ENCODE measurements around the gene SERPINA4.

SERPINA4 gene, protein sequence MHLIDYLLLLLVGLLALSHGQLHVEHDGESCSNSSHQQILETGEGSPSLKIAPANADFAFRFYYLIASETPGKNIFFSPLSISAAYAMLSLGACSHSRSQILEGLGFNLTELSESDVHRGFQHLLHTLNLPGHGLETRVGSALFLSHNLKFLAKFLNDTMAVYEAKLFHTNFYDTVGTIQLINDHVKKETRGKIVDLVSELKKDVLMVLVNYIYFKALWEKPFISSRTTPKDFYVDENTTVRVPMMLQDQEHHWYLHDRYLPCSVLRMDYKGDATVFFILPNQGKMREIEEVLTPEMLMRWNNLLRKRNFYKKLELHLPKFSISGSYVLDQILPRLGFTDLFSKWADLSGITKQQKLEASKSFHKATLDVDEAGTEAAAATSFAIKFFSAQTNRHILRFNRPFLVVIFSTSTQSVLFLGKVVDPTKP

DNA sequence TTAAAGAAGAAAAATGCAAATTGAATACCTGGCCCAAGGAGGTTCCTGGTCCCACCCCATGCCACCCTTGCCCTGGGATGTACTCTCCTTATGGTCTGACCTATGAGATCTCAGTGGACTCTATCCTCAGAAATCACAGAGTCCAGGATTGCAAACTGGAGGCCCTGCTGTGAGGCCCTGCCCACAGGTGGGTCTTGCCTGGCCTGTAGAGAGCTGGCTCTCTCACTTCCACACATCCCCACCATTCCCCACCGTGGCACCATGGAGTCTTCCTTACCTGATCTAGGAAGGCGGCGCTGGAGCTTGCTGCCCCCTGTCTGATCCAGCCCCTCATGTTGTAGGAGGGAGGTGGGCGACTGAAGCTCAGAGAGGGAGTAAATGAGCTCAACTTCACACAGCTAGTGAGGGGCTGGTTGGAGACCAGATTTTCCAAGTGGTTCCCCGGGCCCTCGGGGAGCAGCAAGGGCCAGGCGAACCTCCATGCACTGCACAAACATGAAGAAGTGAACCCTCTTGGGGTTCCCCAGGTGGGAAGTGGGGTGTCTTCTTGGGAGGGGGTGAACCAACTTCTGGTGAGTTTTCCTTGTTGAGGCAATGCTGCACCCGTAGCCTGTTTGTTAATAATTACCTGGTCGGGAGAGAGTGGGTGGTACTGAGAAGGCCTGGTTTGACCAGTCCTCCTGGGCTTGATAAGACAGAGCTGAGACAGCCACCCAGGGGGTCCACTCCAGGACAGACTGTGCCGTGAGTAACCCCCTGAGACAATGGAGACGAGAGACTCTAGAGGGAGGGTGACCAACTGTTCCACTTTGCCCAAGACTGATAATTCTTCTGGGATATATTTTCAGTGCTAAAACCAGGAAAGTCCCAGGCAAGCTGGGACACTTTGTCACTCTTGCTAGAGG is at the start of gene SERPINA4:
TSS of gene SERPINA4 (plus strand) at position 692 of the 905 bp plus-strand sequence. CDS start 2,041 bp downstream, outside the sequence.
- no peak for DNase-seq (ENCODE audit: low read depth)

DNA sequence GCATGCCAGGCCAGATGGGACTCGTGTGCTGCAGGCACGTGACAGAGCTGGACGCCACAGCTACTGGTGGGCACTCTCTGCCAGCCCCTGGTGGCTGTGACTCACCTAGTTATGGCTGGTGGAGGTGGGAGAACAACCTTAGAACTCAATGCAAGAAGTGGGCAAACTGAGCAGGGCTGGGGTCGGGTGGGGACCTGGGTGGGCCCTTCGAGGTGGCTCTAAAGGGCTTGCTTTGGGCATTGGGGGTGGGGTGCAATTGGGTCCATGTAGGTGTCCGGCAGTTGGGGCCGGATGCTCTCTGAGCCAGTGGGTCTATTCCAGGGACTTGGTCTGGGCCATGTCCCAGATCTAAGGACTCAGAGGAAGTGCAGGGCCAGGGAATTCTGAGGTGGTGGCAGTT is 46.9 kb upstream of the SERPINA4 start:
- no peak for DNase-seq (ENCODE audit: low read depth)

DNA sequence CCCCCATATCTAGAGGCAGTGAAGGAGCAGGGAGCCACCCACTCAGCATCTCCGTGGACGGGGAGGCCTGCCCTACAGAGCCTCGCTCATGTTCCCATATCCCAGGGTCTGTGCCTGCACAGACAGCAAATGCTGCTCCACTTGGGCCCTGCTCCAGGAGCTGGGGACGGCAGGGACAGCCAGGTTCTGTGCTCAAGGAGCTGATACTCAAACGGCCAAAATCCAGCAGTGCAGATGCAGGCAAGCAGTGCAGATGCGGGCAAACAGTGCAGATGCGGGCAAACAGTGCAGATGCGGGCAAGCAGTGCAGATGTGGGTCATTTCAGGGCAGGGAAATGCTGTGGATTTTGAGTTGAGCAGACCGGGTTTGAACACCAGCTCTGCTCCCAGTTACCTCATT is 45.8 kb upstream of the SERPINA4 start:
- DNase-seq (ENCODE audit: low read depth) = no peak

DNA sequence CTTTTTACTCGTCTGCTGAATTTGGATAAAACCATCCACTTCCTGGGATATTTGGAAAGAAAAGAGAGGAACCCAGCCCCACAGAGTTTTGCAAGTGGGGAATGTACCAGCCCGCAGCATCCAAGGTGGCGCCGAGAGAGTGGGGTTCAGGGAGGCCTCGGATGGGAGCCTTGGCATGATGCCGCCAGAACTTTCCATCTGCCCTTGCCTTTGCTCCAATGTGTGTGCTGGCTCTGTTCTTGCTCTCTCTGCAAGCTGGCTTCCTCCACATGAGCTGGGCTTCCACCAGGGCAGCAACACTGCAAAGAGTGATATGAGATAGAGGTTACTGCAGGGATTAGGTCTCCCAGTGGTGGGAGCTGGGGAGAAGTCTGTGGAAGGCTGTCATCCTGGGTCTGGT is 45.4 kb upstream of the SERPINA4 start:
- DNase-seq (ENCODE audit: low read depth) = no peak

DNA sequence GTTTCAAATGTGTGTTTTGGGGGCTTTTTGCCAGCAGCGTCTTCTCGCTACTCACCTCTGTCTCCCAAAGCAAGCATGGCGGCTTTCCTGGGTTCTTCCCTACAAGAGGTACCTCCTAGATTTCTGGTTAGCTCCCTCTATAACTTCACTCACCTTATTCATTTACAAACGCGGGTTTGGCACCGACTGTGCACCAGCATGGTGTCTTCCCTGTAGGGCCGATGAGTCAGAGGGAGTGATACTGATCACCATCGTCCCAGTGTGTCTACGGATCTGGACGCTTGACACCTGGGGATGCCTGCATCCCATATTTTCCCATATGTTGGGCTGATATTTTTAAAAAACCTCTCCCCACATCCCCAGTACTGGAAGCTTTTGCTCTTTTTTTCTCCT is 44.0 kb upstream of the SERPINA4 start:
- no peak for DNase-seq (ENCODE audit: low read depth)

DNA sequence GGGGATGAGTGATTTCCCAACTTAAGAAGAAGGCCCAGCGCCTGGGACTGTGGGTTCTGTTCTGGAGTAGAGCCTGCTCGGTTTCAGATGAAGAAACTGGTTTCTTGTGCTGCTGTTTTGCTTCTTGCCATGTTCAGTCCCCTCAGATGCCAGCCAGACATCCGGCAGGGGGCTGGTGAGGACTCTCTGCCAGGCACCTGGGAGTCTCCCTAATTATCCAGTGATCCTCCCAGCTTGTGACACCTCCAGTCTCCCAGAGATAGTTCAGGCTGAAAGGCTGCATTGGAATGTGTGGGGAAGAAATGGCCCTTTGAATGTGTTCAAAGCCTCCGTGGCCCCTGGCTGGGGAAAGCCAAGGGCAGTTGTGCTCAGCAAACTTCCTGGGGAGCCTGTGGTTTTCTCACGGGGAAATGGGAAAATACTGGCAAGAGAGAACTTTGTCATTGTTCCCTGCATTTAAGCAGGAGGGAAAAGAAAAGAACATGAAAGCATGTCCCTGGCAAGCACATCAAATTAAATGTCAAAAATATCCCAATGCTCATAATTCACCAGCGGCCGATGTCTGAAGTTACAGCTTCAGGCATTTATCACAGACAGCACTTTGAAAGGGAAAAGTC is 43.5 kb upstream of the SERPINA4 start:
- no peak for DNase-seq (ENCODE audit: low read depth)

DNA sequence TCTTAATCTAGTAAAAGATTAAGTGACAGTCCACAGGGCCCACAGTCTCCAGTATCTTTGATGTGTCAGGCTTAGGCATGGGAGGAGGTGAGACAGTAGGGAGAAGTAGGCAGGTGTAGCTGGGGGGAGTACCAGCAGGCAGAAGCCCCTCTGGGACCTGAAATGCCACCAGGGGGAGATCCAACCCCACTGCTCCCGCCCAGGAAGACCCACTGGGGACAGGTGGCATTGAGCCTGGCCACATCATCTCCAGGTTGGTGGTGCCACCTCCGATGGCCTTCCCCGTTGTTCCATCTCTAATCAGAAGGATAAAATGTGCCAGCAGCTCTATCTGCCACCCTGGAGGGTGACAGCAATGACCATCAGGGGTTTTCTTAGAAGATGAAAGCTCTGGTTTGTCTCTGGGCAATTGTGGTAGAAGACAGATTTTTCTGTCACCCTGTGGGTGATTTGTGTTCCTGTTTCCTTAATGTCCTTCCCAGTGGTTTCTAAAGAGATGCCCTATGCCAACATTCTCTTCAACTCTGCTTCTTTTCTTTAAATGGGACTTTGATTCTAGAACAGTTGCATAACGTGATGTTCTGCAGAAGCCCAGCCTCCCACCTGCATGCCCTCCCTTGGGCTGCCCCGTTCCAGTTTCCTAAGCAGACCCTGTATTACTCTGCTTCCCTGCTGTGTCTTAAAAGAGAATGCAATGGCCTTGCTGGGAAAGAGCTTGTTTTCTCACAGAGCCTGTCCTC is 39.7 kb upstream of the SERPINA4 start:
- no peak for DNase-seq (ENCODE audit: low read depth)

DNA sequence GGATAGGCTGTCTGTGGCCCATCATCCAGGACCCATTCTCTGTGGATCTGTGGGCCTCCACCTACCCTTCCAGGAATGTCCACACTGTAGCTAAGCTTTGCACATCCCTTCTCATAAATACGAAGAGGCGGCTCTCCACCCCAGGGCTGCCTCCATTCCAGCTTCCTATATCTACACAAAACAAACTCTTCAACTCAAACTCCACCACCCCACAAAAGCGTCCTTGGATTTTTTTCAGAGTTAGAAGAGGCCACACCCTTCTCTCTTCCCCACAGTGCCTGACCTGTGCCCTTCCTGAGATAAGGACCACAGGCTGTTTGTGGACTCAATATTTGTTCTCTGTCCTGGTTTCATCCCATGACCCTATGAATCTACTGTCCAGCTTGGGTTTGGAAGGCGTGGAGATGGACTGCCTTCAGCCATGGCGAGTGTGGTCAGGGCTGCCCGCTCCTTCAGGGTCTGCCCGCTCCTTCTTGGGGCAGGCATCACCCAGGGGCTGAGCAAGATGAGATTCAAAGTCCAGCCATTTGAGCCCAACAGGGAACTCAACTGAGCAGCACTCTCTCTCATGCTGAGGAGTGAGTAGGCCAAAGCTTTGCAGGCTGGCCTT is 39.0 kb upstream of the SERPINA4 start:
- no peak for DNase-seq (ENCODE audit: low read depth)

DNA sequence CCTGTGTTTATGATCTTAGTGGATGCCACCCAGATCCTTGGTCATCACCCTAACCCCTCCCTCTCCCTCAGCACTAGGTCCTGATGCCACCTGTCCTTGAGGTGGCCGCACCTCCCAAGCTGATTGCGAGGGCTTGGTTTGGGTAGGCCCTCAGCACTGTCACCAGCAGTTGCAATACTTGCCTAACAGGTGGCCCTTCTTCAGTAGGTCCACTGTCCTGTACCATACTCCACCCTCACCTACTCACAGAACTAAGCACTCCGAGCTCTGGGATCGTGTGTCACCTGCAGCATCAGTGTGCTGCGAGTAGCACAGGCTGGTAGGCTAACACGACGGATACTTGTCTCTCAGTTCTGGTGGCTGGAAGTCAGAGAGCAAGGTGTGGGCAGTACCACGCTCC is 38.0 kb upstream of the SERPINA4 start:
- no peak for DNase-seq (ENCODE audit: low read depth)

DNA sequence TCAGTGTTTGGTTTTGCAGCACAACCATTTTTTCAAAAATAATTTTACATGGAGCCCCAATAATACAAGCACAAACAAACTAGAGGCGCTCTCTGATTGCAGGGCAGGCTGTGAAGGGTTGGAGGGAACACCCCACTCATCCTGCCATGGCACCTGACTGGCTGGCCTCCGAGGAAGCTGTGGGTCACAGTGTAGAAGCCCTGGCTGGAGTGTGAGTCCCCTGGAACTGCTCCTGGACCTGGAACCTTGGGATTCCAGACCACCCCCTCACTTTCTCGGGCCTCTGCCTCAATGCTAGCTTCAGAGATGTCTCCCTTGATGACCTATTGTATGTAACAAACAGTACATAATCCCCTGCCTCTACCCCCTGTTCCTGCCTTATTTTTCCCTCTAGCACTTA is 37.1 kb upstream of the SERPINA4 start:
- no peak for DNase-seq (ENCODE audit: low read depth)

DNA sequence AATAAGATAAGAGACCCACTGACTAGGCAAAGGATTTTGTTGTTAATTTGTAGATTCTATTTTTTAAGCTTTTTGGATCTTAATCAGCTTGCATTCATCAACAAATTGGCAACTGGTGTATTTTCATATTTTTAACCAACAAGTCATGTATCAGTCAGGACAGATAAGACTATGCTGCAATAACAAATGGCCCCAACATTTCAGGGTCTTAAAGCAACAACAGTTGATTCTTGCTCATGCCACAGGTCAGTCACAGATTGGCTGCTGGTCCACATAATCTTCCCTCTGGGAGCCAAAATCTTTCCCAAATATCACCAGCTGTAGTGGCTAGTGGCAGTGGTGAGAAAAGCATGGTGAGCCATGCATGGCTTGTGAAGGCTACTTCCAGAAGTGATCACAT is 30.1 kb upstream of the SERPINA4 start:
- DNase-seq (ENCODE audit: low read depth) = no peak

DNA sequence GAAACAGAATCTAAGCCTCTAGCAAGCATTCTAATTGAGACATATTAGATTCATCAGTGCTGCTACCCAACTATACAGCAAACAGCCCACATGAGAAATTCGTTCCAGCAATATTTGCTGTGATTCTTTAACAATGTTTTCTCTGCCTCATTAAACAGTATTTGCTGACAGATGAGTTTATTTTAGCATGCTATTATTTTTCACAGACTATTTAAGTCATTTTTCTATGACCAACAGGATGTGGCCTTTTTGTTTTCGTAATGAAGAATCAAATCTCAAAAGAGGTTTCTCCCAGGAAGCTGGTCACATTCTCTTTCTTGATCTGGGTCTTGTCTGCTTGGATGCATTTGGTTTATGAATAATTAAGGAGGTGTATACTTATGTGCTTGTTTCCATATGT is 28.8 kb upstream of the SERPINA4 start:
- DNase-seq (ENCODE audit: low read depth) = no peak

DNA sequence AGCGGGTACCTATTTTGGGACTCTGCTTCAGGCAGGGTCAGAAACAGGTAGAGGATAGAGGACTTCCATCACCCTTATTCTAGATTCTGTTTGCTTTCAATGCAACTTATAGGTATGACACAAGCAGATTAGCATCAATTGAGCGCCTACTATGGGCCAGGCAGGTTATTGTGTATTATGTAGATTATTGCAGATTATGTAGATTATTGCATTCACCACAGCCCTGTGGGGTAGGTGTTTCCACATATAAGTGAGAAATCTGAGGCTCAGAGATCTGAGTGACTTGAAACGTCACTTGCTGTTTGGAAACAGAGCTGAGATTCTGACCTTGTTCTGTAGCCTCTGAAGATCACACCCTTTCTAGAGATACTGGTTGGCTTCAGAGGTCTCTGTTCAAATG is 25.7 kb upstream of the SERPINA4 start:
- no peak for DNase-seq (ENCODE audit: low read depth)

DNA sequence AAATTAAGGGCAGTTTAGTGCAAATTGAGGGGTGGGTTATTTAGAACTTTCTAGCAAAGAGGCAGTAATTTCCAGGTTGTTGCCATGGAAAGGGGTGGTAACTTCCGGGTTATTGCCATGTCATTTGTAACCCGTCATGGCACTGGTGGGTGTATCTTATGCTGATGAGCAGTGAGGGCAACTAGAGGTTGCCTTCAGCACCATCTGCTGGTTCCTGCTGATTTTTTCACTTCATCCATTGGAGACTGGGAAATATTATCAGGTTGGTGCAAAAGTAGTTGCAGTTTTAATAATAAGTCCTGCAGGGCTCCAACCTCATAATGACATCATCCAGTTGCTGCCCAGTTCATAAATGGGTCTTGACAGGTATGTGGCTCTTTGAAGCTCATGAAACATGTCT is 24.4 kb upstream of the SERPINA4 start:
- no peak for DNase-seq (ENCODE audit: low read depth)

DNA sequence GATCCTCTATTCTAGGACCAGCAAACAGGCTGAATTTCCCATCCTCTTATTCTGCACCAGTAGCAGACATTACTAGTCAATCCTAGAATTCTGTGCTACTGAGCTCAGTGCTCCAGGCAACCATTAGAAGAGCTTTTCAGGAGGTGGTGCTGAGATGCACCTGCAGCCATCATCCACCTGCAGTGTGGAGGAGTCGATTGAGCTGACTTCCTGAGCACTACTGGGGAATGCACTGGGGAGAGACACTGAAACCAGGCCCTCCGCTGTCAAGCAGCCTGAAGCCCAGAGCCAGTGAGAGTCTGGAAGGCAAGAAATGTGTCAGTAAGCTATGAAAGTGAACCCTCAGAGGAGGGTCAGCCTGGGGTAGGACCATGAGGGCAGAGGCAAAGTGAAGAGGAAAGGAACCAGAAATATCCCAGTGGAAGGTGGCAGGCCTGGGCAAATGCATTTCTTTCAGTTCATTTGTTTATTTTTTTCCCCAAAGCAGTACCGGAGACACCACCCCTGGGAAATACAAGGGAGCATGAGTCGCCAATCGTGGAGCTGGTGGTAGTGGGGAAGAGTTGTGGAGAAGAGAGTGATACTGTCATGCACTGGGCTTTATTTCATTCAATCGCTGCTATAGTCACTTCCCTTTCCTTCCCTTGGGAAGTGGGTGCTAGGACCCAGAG is 23.0 kb upstream of the SERPINA4 start:
- no peak for DNase-seq (ENCODE audit: low read depth)

DNA sequence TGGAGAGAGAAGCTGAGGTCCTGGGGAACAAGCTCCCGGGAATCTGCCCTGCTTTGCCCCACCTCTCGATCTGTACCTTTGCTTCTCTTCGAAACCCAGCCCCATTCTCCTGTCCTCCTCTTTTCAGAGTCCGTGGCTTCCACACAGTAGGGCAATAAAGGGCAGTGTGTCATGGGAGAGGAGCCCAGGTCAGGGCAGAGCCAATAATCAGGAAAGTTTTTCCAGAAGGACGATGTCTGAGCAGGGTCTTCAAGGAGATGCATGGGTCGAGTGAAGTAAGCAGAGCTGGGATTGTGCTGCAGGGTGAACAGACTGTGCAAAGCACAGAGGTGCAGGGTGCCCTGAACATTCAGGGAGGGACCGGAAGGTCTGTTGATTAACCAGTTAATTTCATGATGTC is 22.1 kb upstream of the SERPINA4 start:
- no peak for DNase-seq (ENCODE audit: low read depth)

DNA sequence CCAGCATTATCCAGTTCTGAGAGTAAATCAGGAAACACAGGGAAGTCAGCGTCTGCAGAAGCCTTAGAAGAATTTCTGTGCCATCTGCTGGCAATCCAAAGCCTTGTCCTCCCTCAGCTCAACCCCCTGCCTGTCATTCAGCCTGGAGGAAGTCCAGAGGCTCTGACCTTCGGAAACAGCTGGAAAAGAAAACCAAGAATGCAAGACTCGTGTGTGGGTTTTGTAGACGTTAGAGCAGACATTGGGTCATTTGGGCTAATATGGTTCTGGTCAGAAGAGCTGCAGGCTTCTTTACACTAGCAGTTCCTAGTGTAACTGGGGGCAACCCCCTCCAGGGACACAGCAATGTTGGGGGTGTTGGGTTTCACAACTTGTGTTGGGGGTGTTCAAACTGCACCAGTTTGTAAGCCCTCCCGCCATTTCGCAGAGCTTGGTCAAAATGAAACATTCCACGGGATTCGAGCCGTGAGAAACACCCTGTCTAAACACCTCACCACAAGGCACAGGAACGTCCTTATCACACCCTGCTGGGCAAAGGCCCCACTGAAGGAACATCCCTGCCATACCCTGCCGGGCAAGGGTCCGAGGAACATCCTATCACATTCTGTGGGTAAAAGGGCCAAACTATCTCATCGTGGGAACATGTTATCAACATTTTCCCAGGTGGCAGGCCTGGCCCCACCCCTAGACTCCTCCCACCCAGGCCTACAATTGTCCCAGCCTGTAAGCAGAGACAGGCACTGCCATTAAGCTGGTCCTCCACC is 21.0 kb upstream of the SERPINA4 start:
- peak; percentile 46 for DNase-seq (ENCODE audit: low read depth)

DNA sequence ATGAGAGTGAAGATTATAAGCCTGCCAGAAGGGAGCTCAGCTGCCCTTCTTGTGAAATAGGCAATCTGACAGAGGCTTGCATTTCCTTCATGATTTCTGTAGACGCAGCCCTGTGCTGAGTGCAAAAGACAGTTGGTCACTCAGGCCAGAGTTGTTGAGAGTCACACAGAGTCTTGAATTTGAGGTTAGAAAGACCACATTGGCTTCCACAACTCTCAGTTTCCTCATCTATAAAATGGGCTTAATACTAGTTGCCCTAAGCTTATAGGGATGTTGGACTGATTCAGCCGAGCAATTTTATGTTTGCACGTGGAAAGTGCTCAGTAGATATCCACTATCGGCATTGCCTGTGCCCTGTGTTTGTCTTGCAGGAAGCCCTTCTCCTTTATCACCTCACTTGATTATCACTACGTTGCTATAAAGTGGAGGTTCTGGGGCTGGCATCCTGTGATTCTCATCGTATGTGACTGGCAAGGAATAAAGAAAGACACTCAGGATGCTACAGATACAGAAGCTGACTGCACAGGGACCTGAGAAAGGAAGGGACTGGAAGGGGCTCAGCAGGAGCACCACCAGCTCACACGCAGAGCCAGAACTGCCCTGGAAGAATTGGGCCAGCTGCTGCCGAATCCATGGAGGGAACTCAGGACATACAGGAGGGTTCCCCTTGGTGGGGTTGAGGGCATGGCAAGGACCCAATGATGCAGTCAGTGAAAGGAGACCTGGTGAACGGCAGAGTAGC is 19.8 kb upstream of the SERPINA4 start:
- DNase-seq (ENCODE audit: low read depth) = no peak

DNA sequence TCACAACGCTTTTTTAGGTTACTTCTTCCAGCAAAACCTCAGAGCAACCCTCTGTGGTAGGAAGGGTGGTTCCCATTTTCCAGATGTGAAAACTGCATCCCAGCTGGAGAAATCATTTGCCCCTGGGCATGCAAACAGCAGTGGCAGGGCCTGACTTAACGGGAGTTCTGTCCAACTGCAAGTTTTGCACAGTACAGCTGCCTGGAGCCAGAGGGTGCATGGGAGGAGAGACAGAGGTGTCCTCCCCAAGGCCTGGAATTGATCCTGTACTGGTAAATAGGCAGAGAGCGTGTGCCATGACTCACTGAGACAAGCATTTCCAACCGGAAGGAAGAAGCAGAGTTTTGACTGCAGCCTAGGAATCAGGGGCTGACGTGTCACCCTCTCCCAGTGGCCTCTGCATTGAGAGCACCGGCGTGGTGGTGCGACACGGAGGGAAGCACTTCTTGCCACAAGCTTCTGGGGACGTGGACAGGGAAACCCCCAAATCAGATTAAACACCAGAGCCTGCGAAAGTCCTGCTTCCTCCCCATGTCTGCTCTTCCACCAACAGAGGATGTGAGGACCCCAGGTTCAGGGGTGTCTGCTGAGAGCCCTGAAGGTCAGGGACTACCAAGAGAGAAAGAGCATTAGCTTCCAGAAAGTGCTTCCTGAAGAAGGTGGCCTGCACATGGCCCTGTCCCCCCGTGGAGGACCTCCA is 19.0 kb upstream of the SERPINA4 start:
- DNase-seq (ENCODE audit: low read depth) = no peak

Measured in amniotic epithelial cell (primary cell).